Astrocyte of the hippocampus (primary cell): ENCODE results near the gene MLH1.
A peak's percentile ranks its signal among the peaks of the same experiment; 100 is the strongest.

Experiments
- DNase-seq: peaks from one replicate; pipeline ENCODE4 v3.0.0; 2011; ENCODE audit warnings: low read depth, low spot score

MLH1 gene

DNA sequence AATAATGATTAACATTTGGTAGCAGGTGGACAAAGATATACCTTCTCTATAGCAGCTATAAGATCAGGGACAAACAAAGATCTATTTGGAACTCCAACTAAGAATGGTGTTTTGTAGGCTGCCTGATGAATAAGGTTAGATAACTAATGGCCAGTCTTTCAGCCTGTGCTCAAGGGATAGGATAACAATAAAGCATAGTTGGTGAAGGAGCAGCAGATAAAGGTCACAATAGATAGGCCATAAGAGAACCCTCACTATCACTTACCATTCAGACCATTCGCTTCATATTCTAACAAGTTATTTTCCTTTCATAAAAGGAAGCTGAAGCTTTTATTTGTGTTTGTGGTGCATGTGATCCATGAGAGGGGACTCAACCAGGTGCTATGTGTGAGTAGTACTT is 20.2 kb upstream of the MLH1 start:
- DNase-seq, result no peak

DNA sequence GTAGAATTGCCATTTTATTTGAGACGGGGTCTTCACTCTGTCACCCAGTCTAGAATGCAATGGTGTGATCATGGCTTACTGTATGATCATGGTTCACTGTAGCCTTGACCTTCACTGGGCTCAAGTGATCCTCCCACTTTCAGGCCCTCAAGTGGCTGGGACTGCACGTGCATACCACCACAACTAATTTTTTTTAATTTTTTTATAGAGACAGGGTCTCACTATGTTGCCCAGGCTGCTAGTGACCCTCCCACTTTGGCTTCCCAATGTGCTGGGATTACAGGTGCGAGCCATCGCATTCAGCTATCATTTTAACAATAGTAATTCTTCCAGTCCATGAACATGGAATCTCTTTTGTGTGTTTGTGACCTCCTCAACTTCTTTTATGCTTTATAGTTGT is 12.3 kb upstream of the MLH1 start:
- no peak for DNase-seq

DNA sequence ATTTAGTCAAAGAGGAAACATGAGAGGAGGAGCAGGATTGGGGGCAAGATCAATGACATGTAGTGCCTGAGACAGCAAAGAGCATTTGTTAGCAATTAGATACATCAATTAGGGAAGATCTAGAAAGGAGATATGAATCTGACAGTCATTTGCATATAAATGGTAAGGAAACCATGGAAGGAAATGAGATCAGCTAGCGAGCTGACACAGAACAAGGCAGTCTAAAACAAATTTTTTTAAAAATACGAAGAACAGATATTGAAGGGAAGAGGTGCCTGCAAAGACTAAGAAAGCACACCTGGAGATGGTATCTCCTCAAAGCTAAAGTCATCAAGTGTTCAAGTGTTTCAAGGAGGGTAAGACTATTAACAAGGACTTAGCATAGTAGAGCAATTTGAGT is 5.0 kb upstream of the MLH1 start:
- DNase-seq, result no peak

DNA sequence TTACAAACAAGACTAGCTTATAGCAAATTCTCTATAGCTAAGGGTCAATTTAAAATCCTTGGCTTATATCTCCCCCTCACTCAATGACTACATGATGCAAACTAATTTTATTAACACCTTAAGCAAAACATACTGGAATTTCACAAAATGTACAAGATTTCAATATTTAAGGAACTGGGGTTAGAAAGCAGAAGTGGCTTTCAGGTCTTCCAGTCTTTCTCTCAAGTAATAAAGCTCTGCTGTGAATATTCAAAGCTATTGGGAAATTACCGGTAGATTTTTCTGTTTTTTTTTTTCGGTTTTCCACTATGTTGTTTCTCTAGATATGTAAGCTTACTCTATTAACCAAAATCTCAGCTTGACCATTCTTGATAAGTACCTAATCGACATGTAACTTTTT is 4.3 kb upstream of the MLH1 start:
- DNase-seq, result no peak

DNA sequence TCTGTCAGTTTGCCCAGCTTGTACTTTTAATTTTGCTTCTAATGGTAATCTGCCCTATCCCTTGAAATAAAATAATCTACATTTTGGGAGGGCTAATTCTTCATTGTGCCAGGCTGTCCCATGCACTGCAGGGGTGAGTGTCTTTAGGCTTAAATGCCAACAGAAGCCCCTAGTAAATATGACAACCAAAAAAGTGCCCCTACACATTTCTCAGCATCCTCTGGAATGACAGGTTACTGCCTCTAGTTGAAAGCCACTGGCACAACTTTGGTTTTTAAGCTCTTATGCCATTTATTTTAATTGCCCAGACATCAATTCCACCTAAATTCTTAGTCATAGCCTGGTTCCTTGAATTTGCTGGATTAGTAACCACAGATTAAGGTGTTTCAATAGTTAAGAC is 3.8 kb upstream of the MLH1 start:
- peak; percentile 2 for DNase-seq

DNA sequence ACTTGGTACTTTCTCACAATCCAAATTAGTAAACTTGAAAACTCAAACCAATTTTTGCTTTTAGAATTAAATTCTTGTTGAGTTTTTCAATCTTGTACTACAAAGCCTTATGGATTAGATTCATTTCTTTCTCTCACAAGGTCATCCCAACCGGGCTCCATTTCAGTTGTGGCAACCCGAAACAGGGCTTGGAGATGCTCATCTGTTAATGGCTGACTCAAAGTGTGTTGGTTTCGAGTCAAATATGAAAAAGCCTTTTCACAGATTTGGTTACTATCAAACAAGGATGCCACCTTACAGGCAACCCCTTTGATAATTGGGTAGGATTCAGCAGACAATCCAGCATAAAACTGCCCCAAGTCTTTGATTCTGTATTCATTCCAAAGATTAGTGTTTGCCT is 2.2 kb upstream of the MLH1 start:
- peak; percentile 8 for DNase-seq

DNA sequence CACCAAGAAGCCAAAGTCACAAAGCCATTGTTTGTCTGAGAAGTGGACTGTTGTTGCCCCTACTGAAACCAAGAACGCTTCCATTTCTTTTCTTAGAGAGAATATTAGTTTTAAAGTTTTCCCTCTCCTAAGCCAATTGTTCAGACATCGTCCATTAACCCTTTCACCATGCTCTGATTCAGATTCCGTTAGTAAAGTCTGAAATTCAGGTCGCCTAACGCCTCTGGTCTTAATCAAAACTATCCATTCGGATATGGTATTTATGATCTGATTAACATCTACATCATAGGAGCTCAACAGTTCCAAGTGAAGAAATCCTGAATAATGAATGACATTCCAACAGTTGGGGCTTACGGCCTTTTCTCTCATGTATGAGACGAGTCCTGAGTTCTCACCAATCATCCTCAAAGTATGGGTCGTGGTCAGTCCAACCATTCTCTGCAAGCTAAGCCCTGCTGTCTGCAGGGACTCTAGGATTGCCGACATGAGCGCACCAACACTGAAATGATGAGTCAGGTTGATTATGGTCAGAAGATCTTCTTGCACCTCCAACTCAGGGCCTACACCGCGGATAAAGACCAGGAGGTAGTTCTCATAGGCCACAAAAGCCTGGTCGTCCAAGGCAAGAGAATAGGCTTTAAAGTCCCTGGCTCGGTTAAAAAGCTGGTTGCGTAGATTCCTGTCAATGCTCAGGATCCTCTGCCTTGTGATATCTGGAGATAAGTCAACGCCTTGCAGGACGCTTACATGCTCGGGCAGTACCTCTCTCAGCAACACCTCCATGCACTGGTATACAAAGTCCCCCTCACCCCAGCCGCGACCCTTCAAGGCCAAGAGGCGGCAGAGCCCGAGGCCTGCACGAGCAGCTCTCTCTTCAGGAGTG is 1.2 kb upstream of the MLH1 start:
- DNase-seq, result peak; percentile 67

DNA sequence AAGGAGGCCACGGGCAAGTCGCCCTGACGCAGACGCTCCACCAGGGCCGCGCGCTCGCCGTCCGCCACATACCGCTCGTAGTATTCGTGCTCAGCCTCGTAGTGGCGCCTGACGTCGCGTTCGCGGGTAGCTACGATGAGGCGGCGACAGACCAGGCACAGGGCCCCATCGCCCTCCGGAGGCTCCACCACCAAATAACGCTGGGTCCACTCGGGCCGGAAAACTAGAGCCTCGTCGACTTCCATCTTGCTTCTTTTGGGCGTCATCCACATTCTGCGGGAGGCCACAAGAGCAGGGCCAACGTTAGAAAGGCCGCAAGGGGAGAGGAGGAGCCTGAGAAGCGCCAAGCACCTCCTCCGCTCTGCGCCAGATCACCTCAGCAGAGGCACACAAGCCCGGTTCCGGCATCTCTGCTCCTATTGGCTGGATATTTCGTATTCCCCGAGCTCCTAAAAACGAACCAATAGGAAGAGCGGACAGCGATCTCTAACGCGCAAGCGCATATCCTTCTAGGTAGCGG is 452 bp upstream of the MLH1 start, which contains the start of gene EPM2AIP1:
TSS of gene EPM2AIP1 (minus strand) at position 326 of the 520 bp plus-strand sequence. CDS start at position 272, 54 bp downstream.
- no peak for DNase-seq

DNA sequence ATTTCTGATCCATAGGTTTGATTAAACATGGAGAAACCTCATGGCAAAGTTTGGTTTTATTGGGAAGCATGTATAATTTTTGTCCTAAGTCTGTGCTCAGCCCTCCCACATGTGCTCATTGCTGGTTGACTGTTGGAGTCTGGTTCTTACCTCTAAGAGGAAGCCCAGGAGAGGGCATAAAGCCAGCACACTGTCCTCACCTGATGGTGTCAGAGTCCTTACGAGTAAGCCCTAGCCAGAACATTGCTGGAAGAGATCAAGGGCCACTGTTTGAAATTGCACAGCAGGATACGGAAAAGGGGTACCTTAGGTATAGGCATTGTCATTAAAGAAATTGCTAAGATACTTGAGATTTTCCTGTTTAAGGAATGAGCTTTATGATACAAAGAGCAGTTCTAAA is 21.3 kb downstream of the MLH1 start:
- DNase-seq, result no peak

DNA sequence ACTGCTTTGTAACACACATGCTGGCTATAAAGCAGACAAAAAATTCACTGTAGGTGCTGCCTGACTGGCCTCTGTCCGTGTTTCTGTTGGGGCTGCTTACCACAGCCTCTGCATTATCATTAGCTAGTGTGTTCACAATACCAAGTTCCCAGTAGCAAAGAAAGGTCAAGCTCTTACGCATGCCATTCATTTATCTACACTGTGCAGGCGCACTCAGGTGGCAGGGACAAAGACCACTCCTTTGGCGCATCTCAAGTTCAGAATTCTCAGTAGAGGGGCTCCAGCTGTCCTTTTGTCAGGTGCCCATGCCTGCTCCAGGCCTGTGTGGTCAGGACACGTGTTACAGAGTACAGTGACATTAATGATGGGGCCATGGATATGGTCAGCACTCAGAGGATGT is 22.3 kb downstream of the MLH1 start:
- no peak for DNase-seq

DNA sequence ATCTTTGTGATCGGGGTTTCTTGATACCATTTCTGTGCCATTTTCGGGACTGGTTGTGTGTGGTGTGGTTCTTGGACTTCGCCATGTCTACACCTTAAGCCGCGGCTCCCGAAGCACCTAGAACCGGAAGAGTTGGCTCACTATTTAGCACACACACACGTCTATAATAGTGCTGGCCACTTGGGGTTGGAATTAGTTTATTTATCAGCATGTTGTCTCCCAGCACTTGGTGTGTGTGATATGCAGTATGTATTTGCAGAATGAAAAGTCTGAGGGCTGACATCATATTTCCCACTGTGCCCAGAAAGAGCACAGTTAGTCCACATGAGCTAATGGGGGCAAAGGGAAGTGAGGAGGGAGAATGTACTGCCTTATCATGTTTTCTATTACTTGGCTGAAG is 23.6 kb downstream of the MLH1 start:
- DNase-seq, result no peak

DNA sequence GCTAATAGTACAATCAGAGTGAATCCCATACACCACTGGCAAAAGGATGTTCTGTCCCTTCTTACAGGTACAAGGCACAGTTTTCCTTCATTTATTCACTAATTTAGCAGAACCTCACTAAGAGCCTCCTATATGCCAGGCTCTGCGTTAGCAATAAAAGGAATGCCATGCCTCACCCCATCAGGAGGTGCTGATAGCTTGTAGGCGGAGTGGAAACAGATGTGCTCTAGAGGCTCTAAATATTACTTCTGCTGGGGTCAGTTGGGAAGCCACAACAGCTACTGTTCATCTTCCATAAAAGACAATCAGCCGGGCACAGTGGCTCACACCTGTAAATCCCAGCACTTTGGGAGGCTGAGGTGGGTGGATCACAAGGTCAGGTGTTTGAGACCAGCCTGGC is 24.4 kb downstream of the MLH1 start:
- no peak for DNase-seq

DNA sequence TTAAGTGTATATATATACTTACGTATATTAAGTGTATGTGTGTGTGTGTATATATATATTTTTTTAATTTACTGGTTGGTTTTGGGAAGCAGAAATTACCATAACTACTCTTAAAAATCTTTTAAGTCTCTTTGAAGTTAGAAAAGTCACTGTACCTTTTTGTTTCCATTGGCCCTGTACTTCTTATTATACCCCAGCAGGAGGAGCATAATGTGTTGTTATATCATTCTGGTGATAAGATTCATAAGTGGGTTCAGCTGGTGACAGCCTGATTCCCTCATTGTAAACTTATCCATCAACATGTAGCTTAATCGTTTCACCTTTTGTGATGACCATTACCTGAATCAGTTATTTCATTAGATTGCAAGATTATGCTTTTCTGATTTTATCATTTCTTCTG is 30.8 kb downstream of the MLH1 start:
- DNase-seq, result no peak

DNA sequence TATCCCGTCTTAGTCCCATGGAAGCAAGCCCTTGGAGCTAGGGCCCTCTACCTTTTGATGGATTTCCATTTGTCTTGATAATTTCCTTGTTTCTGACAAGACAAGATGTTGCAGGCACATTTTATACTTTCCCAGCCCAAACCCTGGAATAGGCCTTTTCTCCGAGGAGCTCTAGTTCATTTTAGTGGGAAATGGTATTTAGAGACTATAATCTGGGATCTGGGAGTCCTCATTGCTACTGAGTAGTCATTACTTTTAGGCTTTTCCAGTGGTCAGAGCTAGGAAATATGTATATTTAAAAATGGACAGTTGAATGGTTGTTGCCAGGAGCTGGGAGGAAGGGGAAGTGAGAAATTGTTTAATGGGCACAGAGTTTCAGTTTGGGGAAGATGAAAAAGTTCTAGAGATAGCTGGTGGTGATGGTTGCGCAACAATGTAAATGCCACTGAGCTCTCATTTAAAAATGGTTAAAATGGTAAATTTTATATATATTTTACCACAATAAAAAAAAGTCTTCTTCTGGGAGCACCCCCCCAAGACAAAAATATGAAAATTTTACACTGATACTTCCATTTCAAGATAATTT is 31.6 kb downstream of the MLH1 start:
- DNase-seq, result no peak

DNA sequence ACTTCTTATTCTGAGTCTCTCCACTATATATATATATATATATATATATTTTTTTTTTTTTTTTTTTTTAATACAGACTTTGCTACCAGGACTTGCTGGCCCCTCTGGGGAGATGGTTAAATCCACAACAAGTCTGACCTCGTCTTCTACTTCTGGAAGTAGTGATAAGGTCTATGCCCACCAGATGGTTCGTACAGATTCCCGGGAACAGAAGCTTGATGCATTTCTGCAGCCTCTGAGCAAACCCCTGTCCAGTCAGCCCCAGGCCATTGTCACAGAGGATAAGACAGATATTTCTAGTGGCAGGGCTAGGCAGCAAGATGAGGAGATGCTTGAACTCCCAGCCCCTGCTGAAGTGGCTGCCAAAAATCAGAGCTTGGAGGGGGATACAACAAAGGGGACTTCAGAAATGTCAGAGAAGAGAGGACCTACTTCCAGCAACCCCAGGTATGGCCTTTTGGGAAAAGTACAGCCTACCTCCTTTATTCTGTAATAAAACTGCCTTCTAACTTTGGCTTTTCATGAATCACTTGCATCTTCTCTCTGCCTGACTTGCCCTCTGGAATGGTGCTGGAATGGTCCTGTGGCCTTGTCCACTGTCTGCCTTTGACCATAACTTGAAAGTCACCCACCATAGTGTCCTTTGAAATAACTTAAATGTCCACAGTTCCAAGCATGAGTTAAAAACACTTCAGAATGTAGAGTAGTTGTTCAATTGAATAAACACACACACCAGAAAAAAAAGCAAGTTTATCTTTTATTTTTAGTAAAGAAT is 32.4 kb downstream of the MLH1 start:
- no peak for DNase-seq

DNA sequence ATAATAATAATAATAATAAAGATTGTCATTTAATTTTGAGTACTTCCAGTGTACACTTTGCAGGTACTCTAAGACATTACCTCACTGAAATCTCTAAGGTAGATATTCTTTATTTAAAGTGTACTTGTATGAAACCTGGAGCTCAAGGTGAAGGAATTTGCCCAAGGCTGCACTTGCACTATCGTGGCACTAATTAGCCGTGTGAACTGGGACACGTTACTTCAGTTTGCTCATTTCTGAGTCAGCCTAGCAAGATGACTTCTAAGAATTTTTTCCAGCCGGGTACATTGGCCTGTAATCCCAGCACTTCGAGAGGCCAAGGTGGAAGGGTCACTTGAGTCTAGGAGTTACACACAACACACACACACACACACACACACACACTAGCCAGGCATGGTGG is 33.5 kb downstream of the MLH1 start:
- DNase-seq, result no peak

DNA sequence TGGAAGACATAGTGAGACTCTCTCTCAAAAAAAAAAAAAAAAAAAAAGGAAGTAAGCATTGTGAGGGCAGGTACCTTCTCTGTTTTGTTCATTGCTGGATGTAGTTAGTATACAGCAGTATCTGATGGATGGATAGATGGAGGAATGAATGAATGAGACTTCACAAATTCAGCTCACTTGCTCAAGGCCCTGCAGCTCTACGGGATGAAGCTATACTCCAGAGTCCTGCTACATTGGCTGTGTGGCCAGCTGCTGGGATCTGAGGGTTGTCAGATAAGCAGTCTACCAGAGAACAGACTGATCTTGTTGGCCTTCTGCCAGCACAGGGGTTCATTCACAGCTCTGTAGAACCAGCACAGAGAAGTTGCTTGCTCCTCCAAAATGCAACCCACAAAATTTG is 35.0 kb downstream of the MLH1 start:
- DNase-seq, result no peak

DNA sequence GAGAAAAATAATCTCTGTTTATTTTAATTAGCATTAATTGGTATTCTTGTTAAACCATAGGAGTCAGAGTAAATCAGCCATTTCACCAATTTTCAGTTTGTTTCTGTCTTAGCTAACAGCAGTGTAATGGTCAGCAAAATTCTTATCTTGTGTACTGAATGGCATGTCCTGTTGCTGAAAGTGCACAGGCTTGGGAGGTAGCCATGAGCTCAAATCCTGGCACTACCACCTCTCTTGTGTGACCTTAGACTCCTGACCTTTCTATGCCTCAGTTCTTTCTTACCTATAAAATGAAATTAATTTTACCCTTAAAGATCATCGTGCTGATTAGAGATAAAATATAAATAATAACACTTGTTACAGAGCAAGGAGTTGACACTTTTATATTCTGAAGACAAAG is 35.8 kb downstream of the MLH1 start:
- no peak for DNase-seq

DNA sequence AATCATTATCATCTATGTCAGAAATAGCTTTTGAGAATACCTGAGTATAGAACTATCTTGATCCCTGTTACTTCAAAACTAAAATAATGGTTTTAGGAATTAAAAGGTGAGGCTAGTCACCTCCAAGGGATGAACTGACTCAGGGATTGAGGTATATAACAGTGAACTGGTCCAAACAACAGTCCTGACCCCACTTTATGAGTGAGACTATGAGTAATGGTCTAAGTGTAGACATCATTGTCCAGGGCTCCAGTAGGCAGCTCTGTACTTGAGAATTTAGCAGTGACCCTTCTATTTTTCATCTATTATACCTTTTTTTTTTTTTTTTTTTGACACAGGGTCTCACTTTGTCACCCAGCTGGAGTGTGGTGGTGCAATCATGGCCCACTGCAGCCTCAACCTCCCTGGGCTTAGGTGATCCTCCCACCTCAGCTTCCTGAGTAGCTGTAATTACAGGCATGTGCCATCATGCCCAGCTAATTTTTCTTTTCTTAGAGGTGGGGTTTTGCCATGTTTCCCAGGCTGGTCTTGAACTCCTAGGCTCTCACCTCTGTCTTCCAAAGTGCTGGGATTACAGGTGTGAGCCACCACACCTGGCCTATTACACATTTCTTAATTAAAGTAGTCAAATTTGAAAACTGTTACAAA is 36.3 kb downstream of the MLH1 start:
- DNase-seq, result no peak

DNA sequence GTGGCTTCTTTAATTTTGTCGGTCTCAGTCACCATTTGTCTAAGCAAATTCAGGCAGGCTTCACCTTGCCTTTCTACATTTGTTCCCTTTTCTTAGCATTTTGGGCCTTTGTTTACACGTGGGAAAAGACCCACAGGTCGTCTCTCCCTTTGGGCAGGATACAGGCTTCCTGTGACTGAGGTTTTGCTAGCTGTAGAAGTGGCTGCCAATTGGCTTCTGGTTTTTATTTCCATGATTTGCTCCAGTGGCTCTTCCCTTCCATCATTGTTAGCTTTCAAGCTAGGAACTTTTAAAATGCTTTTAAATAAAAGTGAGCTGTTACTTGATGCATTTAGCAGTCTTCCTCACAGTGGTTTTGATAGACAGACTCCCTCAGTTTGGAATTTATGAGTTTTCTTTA is 37.3 kb downstream of the MLH1 start:
- DNase-seq, result no peak

DNA sequence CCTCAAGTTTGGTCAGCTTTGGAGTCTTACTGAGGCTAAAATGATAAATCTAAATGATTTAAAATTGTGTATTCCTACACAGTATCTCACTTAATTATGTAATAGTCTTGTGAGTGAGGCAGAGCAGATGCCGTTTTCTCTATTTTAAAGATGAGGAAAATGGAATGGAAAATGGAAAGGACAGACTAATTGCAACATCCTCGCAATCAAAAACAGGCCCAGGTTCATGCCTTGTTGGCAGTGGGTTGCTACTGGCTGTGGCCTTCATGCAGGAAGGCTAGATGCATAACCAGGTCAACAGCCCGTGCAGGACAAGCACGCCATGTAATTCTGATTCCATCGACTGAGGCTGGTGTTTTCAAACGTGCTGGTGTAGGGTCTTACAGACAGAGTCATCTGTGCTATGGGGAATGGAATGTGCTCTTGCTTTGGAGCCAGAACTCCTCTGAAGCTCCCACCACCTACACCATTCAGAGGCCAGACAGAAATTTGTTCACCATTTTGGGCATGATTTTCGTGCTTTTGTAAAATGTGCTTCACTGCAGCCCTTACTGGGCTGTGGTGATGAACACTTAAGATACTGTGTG is 37.9 kb downstream of the MLH1 start:
- DNase-seq, result no peak

DNA sequence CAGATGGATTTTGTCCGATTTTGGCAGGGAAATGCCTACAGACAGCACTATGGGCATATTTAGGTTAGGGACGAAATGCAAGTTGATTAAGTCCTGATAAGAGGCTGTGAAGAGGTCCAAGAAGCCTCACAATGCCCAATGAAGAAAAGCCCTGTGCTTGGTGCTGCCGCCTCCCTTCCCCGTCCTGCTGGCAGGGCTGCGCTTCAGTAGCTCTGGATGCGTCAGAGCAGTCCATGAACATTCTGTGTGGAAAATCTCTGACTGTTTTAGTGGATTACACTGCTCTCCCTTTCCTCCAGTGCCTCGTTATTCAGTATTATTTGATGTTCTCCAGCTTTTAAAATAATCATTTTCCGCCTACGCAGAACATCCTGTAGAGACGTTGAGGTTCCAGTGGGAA is 39.6 kb downstream of the MLH1 start:
- DNase-seq, result no peak
